Small intestine (tissue), 7 donors: Measurements from ENCODE around the gene TUFT1. TPM values are rescaled to one million over a fixed set of nuclear protein-coding genes. Genes with fewer than 3 reads are reported as not detected.
A peak's percentile ranks its signal among the peaks of the same experiment; 100 is the strongest.

Experiments
- DNase-seq, 2 donors: peaks; one replicate each; pipeline versions ENCODE4 v3.0.0 to v3.0.0-alpha.2; 2013
- FAIRE-seq: peaks from 2 replicates; lab custom pipeline; 2012; peaks lifted over from hg19 to GRCh38; lab: Jason Lieb, UNC
- H3K27ac ChIP-seq, 3 donors: one replicate each; pipeline ENCODE4 v1.5.1; 2013; ENCODE audit warnings: low read length in 2 of 3, mild to moderate bottlenecking in 2 of 3, control low read depth in 1 of 3, inconsistent platforms in 1 of 3, low read depth in 1 of 3, moderate library complexity in 1 of 3
- H3K27me3 ChIP-seq, 3 donors: one replicate each; pipeline ENCODE4 v1.6.1; 2013; ENCODE audit warnings: low read length in 3 of 3, inconsistent platforms in 1 of 3; ENCODE audit not compliant: control insufficient read depth in 3 of 3, insufficient read depth in 3 of 3
- H3K36me3 ChIP-seq, 3 donors: one replicate each; pipeline ENCODE4 v1.6.1; 2013; ENCODE audit warnings: low read length in 3 of 3, inconsistent platforms in 1 of 3, low read depth in 1 of 3, mild to moderate bottlenecking in 1 of 3, moderate library complexity in 1 of 3; ENCODE audit not compliant: control insufficient read depth in 3 of 3, insufficient read depth in 2 of 3
- H3K4me1 ChIP-seq, 3 donors: one replicate each; pipeline ENCODE4 v1.6.1; 2013; ENCODE audit warnings: low read length in 2 of 3, inconsistent platforms in 1 of 3, low read depth in 1 of 3, mild to moderate bottlenecking in 1 of 3, moderate library complexity in 1 of 3; ENCODE audit not compliant: control insufficient read depth in 3 of 3, insufficient read depth in 2 of 3
- H3K4me3 ChIP-seq, 3 donors: one replicate each; pipeline ENCODE4 v1.5.1; 2013; ENCODE audit warnings: low read length in 3 of 3, control low read depth in 1 of 3, inconsistent platforms in 1 of 3, low read depth in 1 of 3, mild to moderate bottlenecking in 1 of 3, moderate library complexity in 1 of 3
- H3K9me3 ChIP-seq, 2 donors: one replicate each; pipeline ENCODE4 v1.6.1; 2013; ENCODE audit warnings: low read depth in 1 of 2, low read length in 1 of 2; ENCODE audit not compliant: control insufficient read depth in 2 of 2, insufficient read depth in 1 of 2
- WGBS, 3 donors: extraction: QIAGEN DNeasy Blood & Tissue Kit; methylation state at CpG; one replicate each; pipeline ENCODE4 v1.1.7; 2013; 5-methylcytosine and 5-hydroxymethylcytosine counted together
- polyA plus RNA-seq, 4 donors: library from polyadenylated mRNA; stranded (reverse) in 3 of 4; unstranded in 1 of 4; fragments of 200-250 nt in 3 of 4; fragments of 120-200 nt in 1 of 4; gene quantifications; one replicate each; pipeline versions ENCODE4 v1.2.1 to v1.2.3, GENCODE V29; 2013
- donor health status: healthy with polysubstance abuse.
- donor health status: control.
- donor health status: control.
- donor health status: Bipolar disorder and iron deficiency.
- donor health status: healthy.

The TUFT1 gene
- polyA plus RNA-seq, 4 donors, result 8.5 to 31.7 (median 11.5) TPM

GRCh38 chr1:151546011-151546925, 6.2 kb downstream of the TUFT1 start:
- H3K27me3 ChIP-seq, result no peaks in the 10 kb centered on the region
- H3K36me3 ChIP-seq, result peaks cover 0 to 16% (median 0%) of the 10 kb centered on the region in 3 donors
- DNase-seq, result no peak
- H3K4me1 ChIP-seq, result peaks cover 6 to 46% (median 6%) of the 10 kb centered on the region in 3 donors
- WGBS, 3 donors, result 89 to 92% (median 89%) methylated on average over 4 of the region's 4 CpGs
- no peaks in the 10 kb centered on the region for H3K9me3 ChIP-seq
- peak overlapping the region in 1 of 3 donors; percentile 94 for H3K27ac ChIP-seq
- no peak for FAIRE-seq
- H3K4me3 ChIP-seq, result no peak overlapping the region

GRCh38 chr1:151547119-151547899, 7.2 kb downstream of the TUFT1 start:
- H3K9me3 ChIP-seq, result no peaks in the 10 kb centered on the region
- FAIRE-seq, result no peak
- H3K4me1 ChIP-seq, result peaks cover 6 to 43% (median 6%) of the 10 kb centered on the region in 3 donors
- H3K4me3 ChIP-seq, result no peak overlapping the region
- H3K27ac ChIP-seq, result peak overlapping the region; percentile 75 to 94 (median 89)
- WGBS, 3 donors, result 12 to 45% (median 24%) methylated on average over 7 of the region's 7 CpGs
- peak; percentile 94 for DNase-seq
- no peaks in the 10 kb centered on the region for H3K27me3 ChIP-seq
- peaks cover 0 to 19% (median 0%) of the 10 kb centered on the region in 3 donors for H3K36me3 ChIP-seq

GRCh38 chr1:151547900-151548230, 7.8 kb downstream of the TUFT1 start:
- H3K9me3 ChIP-seq, result no peaks in the 10 kb centered on the region
- H3K27ac ChIP-seq, result peak overlapping the region; percentile 75 to 94 (median 89)
- 88 to 96% (median 91%) methylated on average over 3 of the region's 3 CpGs for WGBS, 3 donors
- peaks cover 0 to 20% (median 0%) of the 10 kb centered on the region in 3 donors for H3K36me3 ChIP-seq
- H3K4me1 ChIP-seq, result peaks cover 6 to 37% (median 6%) of the 10 kb centered on the region in 3 donors
- FAIRE-seq, result no peak
- H3K27me3 ChIP-seq, result no peaks in the 10 kb centered on the region
- DNase-seq, result no peak
- no peak overlapping the region for H3K4me3 ChIP-seq

- H3K36me3 ChIP-seq, result peaks cover 0 to 21% (median 0%) of the 10 kb centered on the region in 3 donors
- peaks cover 6 to 32% (median 6%) of the 10 kb centered on the region in 3 donors for H3K4me1 ChIP-seq
- DNase-seq (no peak), FAIRE-seq (no peak)
- 0 to 71% (median 34%) methylated on average over 2 of the region's 2 CpGs for WGBS, 3 donors
- no peak overlapping the region for H3K4me3 ChIP-seq
- no peaks in the 10 kb centered on the region for H3K9me3 ChIP-seq
- H3K27me3 ChIP-seq, result no peaks in the 10 kb centered on the region
- H3K27ac ChIP-seq, result peak overlapping the region in 1 of 3 donors; percentile 94
These were observed 9.1 kb downstream of the TUFT1 start for GRCh38 chr1:151549199-151549598.

- WGBS, 3 donors, result 78 to 90% (median 88%) methylated on average over 4 of the region's 4 CpGs
- Histone ChIP-seq H3K9me3 (no peaks in the 10 kb centered on the region), H3K36me3 (peaks cover 0 to 18% (median 2%) of the 10 kb centered on the region in 3 donors), H3K27ac (no peak overlapping the region), H3K4me1 (peaks cover 0 to 12% (median under 1%) of the 10 kb centered on the region in 3 donors), H3K4me3 (no peak overlapping the region), H3K27me3 (no peaks in the 10 kb centered on the region)
- FAIRE-seq (no peak), DNase-seq (no peak)
These were observed 13.6 kb downstream of the TUFT1 start for GRCh38 chr1:151553659-151554058.

DNA sequence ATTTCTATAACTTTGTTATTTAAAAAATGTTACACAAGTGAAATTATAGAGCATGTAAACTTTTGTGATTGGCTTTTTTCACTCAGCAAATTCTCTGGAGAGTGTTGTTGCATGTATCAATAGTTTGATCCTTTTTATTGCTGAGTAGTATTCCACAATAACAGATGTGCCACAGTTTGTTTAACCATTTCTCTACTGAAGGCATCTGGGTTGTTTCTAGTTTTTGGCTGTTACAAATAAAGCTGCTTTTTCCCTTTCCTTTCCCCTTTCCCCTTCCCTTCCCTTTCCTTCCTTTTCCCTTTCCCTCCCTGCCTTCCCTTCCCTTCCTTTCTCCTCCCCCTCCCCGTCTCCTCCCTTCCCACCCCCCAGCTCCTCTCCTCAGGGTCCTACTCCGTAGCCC, 15.9 kb downstream of the TUFT1 start:
- Histone ChIP-seq H3K4me3 (no peak overlapping the region), H3K9me3 (no peaks in the 10 kb centered on the region), H3K27me3 (no peaks in the 10 kb centered on the region), H3K27ac (no peak overlapping the region), H3K4me1 (no peaks in the 10 kb centered on the region), H3K36me3 (peaks cover 0 to 17% (median 2%) of the 10 kb centered on the region in 3 donors)
- 81 to 93% (median 93%) methylated on average over 2 of the region's 2 CpGs for WGBS, 3 donors
- no peak for FAIRE-seq
- DNase-seq, result no peak

DNA sequence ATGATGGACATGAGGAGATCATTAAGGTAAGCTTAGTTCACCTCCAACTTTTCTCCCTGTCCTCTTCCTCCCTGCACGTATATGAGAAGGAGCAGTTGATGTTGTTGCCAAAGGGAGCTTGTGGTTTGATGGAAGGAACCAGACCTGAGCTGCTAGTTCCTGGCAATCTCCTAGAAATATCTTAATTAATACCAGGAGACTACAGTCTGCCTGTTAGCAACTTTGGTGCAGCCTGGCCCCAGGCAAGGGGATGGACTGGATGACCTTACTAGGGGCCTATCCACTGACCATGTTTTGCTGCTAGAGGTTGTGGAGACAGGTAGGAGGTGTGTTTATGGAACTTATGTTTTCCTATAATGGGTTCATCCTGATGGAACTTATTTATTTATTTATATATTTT, 22.6 kb downstream of the TUFT1 start:
- peaks cover 4 to 52% (median 7%) of the 10 kb centered on the region in 3 donors for H3K36me3 ChIP-seq

GRCh38 chr1:151563376-151563775, 23.3 kb downstream of the TUFT1 start:
- Histone ChIP-seq H3K36me3 (peaks cover 4 to 51% (median 7%) of the 10 kb centered on the region in 3 donors), H3K4me1 (peaks cover 0 to under 1% (median 0%) of the 10 kb centered on the region in 3 donors), H3K4me3 (no peak overlapping the region), H3K27ac (no peak overlapping the region), H3K9me3 (no peaks in the 10 kb centered on the region), H3K27me3 (no peaks in the 10 kb centered on the region)
- 50 to 89% (median 50%) methylated on average over 2 of the region's 2 CpGs for WGBS, 3 donors
- no peak for DNase-seq
- FAIRE-seq, result no peak

More for the DNA sequence above, 22.6 kb downstream of the TUFT1 start:
- Histone ChIP-seq H3K27me3 (no peaks in the 10 kb centered on the region), H3K4me3 (no peak overlapping the region), H3K9me3 (no peaks in the 10 kb centered on the region), H3K27ac (no peak overlapping the region), H3K4me1 (no peaks in the 10 kb centered on the region)
- FAIRE-seq (no peak), DNase-seq (no peak)
- 64 to 74% methylated on average over 1 of the region's 1 CpG; no CpG with 5 or more reads in 1 of the 3 donors for WGBS, 3 donors
